ENCODE measurements around the gene TEX13C. TPM values are rescaled to one million over a fixed set of nuclear protein-coding genes. Genes with fewer than 3 reads are reported as not detected.
"Not testable (repeated sequence)": the region's sequence is repeated elsewhere in the genome, so short reads cannot be mapped to it uniquely, and the experiment has no call there.

Gene TEX13C
- total RNA-seq, 1 donor from 2014 or later, result not detected

DNA sequence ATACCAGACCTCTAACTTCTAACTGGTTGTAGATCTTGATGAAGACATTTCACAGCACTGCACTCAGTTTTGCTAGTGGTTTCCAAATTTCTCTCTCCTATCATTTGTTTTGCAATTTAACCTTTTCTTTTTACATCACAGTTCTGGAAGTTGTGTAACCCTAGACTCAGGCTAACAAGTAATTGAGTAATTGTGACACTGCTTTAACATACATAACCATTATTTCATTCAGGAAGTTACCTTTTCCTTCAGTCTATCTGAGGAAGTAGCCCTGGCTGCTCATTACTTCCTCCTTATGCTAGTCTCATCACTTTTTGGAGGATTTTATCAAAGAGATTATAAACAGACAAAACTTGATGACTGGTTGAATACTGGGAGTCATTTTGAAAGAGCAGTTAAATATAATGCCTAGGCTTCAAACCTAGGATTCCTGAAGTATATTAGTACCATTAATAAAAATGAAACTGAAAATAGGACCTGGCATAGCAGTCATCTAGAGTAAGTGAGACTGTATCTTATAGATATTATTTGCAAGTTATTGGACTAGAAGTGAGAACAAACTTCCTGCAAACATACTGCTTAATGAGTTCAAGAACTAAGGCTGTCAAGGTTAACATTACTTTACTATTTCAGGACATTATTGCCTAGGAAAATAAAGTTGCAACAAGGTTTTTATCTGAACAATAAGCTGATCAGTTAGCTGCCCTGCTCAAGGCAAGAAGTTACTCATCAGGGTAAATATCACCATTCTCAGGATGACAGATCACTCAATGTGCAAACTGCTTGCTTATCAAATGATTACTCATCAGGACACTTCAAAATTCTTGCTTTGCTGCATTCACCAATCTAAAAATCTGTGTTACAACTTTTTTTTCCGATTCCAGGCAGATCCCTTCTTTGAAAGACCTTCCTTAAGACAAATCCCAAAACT is 25.6 kb upstream of the TEX13C start:
- no peak for DNase-seq (ENCODE audit: low read depth)
- H3K4me3 ChIP-seq (ENCODE audit: low read depth, low read length), result no peak overlapping the region

DNA sequence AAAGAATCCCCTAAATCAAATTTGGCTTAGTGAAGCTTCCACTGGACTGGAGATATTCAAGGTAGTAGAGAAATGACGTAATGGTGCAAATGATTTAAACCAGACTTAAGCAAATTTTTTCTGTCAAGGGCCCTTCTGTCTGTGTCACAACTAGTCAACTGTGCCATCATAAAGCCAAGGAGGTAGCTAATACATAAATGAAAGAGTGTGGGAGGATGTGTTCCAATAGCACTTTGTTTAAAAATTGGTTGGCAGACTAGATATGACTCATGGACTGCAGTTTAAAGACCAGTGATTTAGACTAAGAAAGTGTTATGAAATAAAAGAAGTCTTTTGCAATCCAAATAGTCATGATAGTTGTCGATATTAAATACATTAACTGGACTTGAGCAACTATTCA is 24.3 kb upstream of the TEX13C start:
- Histone ChIP-seq H3K4me3 (ENCODE audit: low read depth, low read length) (no peak overlapping the region), H3K27me3 (ENCODE audit: control insufficient read depth, insufficient read depth, low read length) (no peaks in the 10 kb centered on the region), H3K36me3 (ENCODE audit: control insufficient read depth, insufficient read depth, low read length) (no peaks in the 10 kb centered on the region)
- no peak for DNase-seq (ENCODE audit: low read depth)
- TF ChIP-seq, protein P1, sequence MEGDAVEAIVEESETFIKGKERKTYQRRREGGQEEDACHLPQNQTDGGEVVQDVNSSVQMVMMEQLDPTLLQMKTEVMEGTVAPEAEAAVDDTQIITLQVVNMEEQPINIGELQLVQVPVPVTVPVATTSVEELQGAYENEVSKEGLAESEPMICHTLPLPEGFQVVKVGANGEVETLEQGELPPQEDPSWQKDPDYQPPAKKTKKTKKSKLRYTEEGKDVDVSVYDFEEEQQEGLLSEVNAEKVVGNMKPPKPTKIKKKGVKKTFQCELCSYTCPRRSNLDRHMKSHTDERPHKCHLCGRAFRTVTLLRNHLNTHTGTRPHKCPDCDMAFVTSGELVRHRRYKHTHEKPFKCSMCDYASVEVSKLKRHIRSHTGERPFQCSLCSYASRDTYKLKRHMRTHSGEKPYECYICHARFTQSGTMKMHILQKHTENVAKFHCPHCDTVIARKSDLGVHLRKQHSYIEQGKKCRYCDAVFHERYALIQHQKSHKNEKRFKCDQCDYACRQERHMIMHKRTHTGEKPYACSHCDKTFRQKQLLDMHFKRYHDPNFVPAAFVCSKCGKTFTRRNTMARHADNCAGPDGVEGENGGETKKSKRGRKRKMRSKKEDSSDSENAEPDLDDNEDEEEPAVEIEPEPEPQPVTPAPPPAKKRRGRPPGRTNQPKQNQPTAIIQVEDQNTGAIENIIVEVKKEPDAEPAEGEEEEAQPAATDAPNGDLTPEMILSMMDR (IDR thresholded peaks at IDR 0.05; ENCODE audit: insufficient read depth, low read length, poor library complexity, severe bottlenecking), result no peak

More for the DNA sequence above, 25.6 kb upstream of the TEX13C start:
- no peaks in the 10 kb centered on the region for H3K36me3 ChIP-seq (ENCODE audit: control insufficient read depth, insufficient read depth, low read length)
- TF ChIP-seq, protein P1 (IDR thresholded peaks at IDR 0.05; ENCODE audit: insufficient read depth, low read length, poor library complexity, severe bottlenecking), result no peak
- no peaks in the 10 kb centered on the region for H3K27me3 ChIP-seq (ENCODE audit: control insufficient read depth, insufficient read depth, low read length)

DNA sequence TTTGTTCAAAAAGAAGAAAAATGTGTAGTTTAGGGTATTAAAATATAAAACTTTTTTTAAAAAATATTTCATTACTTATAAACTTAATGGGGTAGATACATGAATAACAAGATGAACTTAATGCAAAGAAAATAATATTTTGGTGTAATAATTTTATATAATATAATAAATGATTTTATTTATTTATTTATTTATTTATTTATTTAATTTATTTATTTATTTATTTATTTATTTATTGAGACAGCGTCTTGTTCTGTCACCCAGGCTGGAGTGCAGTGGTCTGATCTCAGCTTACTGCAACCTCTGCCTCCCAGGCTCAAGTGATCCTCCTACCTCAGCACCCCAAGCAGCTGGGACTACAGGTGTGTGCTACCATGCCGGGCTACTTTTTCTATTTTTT is 20.8 kb upstream of the TEX13C start:
- H3K36me3 ChIP-seq (ENCODE audit: control insufficient read depth, insufficient read depth, low read length), result no peaks in the 10 kb centered on the region
- no peak overlapping the region for H3K4me3 ChIP-seq (ENCODE audit: low read depth, low read length)
- no peak for DNase-seq (ENCODE audit: low read depth)
- H3K27me3 ChIP-seq (ENCODE audit: control insufficient read depth, insufficient read depth, low read length), result no peaks in the 10 kb centered on the region
- TF ChIP-seq, protein P1 (IDR thresholded peaks at IDR 0.05; ENCODE audit: insufficient read depth, low read length, poor library complexity, severe bottlenecking), result no peak

DNA sequence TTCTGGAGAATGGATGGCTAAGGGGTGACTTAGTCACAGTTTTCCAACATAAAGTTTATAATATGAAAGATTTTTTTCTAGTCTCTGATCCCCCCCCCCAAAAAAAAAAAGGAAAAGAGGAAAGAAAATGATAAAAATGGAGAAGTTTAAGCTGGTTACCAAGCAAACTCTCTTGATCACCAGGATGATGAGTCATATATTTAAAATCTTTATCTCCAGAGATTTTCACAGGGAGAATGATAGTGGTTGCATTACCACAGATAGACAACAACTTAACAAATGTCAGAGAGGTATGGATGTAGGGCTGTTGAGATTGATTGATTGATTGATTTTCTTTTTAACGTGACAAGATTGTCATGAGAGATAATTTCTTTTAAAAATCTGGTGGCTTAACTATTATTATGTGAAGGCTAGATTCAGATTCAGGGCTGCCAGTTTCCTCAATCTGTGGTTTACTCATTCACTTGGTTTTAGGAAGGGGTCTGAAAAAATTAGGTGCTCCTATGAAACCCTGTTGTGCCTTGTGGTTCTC is 13.3 kb upstream of the TEX13C start:
- TF ChIP-seq, protein P1 (IDR thresholded peaks at IDR 0.05; ENCODE audit: insufficient read depth, low read length, poor library complexity, severe bottlenecking), result no peak
- Histone ChIP-seq H3K27me3 (ENCODE audit: control insufficient read depth, insufficient read depth, low read length) (no peaks in the 10 kb centered on the region), H3K4me3 (ENCODE audit: low read depth, low read length) (no peak overlapping the region), H3K36me3 (ENCODE audit: control insufficient read depth, insufficient read depth, low read length) (no peaks in the 10 kb centered on the region)
- no peak for DNase-seq (ENCODE audit: low read depth)

DNA sequence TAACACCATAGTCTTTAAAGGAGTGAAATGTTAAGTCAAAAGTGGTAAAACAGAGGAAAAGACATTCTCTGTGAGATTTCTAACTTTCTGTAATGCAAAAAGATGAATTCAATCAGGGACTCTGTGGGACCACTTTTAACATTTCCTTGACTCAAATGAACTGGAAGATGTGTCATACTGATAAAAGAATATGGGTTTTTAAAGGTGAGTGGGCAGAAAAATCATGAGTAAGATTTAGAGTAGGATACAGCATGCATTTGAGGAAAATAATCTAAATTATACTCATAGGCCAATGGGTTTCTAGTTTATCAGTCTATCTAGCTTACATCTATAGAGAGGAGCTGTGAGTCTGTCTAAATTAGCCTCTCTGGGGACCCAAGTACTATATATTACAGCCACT is 11.0 kb upstream of the TEX13C start:
- TF ChIP-seq, protein P1 (IDR thresholded peaks at IDR 0.05; ENCODE audit: insufficient read depth, low read length, poor library complexity, severe bottlenecking), result no peak
- Histone ChIP-seq H3K4me3 (ENCODE audit: low read depth, low read length) (no peak overlapping the region), H3K27me3 (ENCODE audit: control insufficient read depth, insufficient read depth, low read length) (no peaks in the 10 kb centered on the region), H3K36me3 (ENCODE audit: control insufficient read depth, insufficient read depth, low read length) (no peaks in the 10 kb centered on the region)
- DNase-seq (ENCODE audit: low read depth), result no peak

DNA sequence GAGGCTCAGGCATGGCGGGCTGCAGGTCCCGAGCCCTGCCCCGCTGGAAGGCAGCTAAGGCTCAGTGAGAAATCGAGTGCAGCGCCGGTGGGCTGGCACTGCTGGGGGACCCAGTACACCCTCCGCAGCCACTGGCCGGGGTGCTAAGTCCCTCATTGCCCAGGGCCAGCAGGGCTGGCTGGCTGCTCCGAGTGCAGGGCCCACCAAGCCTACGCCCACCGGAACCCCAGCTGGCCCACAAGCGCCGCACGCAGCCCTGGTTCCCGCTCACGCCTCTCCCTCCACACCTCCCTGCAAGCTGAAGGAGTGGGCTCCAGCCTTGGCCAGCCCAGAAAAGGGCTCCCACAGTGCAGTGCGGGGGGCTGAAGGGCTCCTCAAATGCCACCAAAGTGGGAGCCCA is 505 bp upstream of the TEX13C start:
- H3K36me3 ChIP-seq (ENCODE audit: control insufficient read depth, insufficient read depth, low read length); H3K27me3 ChIP-seq (ENCODE audit: control insufficient read depth, insufficient read depth, low read length); H3K4me3 ChIP-seq (ENCODE audit: low read depth, low read length); DNase-seq (ENCODE audit: low read depth): not testable (repeated sequence)

All from kidney epithelial cell (primary cell).